Activated T-cell treated with anti-CD3 and anti-CD28 coated beads, Interleukin-2, amount 50 U/mL, for 1 hour (primary cell): ENCODE measurements around the gene JAKMIP1.
"Not testable (repeated sequence)": the region's sequence is repeated elsewhere in the genome, so short reads cannot be mapped to it uniquely, and the experiment has no call there.

Source experiments
- DNase-seq: peaks from one replicate; pipeline ENCODE4 v3.0.0-alpha.2; 2020

JAKMIP1 gene

GRCh38 chr4:6001680-6002491 lies 198.5 kb downstream of the JAKMIP1 start:
- DNase-seq, result no peak

- DNase-seq, result no peak
These were observed 200.5 kb downstream of the JAKMIP1 start for GRCh38 chr4:5999830-6000365.

GRCh38 chr4:5999356-5999755 lies 201.0 kb downstream of the JAKMIP1 start:
- DNase-seq, result no peak

GRCh38 chr4:5998333-5998936 lies 201.9 kb downstream of the JAKMIP1 start:
- DNase-seq, result peak; percentile 31

GRCh38 chr4:5996641-5997040 lies 203.7 kb downstream of the JAKMIP1 start:
- no peak for DNase-seq

- no peak for DNase-seq
These were observed 204.3 kb downstream of the JAKMIP1 start for GRCh38 chr4:5995901-5996623.

- no peak for DNase-seq
These were observed 206.2 kb downstream of the JAKMIP1 start for GRCh38 chr4:5993876-5994811.

- DNase-seq, result not testable (repeated sequence)
These were observed 207.0 kb downstream of the JAKMIP1 start for GRCh38 chr4:5993346-5993745.

GRCh38 chr4:5992828-5993321 lies 207.5 kb downstream of the JAKMIP1 start:
- no peak for DNase-seq

GRCh38 chr4:5992171-5992827 lies 208.1 kb downstream of the JAKMIP1 start:
- no peak for DNase-seq

- DNase-seq, result no peak
These were observed 208.9 kb downstream of the JAKMIP1 start for GRCh38 chr4:5991405-5991804.

- no peak for DNase-seq
These were observed 209.7 kb downstream of the JAKMIP1 start for GRCh38 chr4:5990446-5991160.

GRCh38 chr4:5989236-5990225 lies 210.8 kb downstream of the JAKMIP1 start:
- no peak for DNase-seq

GRCh38 chr4:5988086-5988845 lies 212.1 kb downstream of the JAKMIP1 start:
- no peak for DNase-seq

GRCh38 chr4:5984843-5985242 lies 215.5 kb downstream of the JAKMIP1 start:
- DNase-seq, result no peak

- DNase-seq, result no peak
These were observed 218.0 kb downstream of the JAKMIP1 start for GRCh38 chr4:5982156-5982973.

- DNase-seq, result no peak
These were observed 219.8 kb downstream of the JAKMIP1 start for GRCh38 chr4:5980436-5981155.
